HG03439 (cell line): Measurements from ENCODE around the gene HOXC5.
"Not testable (repeated sequence)": the region's sequence is repeated elsewhere in the genome, so short reads cannot be mapped to it uniquely, and the experiment has no call there.

ENCODE experiments used
- ATAC-seq: cut with Tn5 transposase; IDR thresholded peaks from one replicate; pipeline ENCODE4 v1.9.1; 2021; ENCODE audit warnings: mild to moderate bottlenecking, moderate library complexity; ENCODE audit not compliant: unreplicated experiment

Gene HOXC5

DNA sequence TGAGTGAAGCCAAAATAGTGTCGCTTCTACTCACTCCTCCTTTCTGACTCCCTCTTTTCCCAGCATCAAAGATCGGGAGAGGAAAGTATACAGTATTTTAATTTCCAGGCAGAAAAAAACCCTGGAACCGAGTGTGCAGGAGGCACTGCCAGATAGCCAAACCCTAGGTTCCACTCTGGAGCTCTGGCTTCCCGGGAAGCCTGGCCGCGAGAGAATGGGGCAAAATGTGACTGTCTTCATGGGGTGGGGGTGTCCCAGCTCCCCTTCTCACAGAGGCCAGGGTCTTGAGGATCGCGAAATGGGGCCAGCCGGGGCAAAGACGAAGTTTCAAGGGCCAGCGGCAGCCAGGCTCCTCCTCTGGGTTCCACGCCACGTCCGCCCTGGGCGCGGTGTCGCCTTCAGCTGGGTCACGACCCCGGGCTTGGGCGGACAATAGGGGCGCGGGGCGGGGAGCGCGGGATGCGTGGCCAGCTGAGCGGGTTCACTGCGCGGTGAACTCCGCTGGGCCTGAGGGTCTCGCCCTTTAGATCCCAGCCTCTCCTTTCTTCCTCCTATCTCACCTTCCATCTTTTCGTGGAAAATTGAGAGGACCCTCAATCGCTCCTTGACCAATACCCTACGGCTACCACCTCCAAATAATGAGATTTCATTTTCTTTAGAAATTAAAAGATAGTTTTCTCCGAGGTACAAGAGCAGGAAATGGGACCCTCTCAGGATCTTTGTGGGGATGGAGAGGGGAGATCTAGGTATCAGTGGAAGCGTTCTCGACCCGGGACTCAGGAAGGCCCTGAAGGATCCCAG, 27.5 kb downstream of the HOXC5 start:
- no peak for ATAC-seq

DNA sequence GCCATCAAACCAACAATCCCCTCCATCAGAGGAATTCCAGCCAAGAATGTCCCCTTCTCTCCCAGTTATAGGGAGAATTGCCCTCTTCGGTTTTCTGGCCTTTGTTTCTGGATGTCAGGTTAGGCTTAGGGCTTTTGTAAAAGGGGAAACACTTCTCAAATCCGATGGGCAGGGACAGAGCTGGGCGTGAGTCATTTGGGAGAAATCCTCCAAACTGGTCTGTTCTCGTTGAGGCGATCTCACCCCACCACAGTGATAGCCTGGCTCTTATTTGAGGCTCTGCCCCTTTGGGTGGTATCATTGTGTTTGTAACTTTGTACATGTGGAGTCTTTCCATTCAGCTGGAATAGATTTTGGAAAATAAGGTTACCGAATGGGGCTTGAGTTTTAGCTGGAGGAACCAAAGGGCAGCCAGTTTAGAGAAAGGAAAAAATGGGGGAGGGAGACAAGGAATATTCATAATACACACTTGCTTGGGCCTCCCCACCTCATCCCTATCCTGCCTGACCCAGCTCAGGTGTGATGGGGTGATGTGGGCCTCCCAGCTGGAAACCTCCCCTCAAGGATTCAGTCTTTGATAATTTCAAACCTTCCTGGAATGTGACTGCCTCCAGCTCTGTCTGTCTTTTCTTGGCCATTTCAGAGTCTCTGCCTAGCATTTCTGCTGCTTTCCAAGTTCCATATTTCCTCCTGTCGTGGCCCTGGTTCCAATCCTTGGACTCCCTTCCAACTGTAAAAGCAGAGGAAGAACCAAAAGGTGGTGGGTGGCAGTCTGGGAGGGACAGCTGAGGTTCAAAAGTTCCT, 28.3 kb downstream of the HOXC5 start:
- ATAC-seq: no peak

DNA sequence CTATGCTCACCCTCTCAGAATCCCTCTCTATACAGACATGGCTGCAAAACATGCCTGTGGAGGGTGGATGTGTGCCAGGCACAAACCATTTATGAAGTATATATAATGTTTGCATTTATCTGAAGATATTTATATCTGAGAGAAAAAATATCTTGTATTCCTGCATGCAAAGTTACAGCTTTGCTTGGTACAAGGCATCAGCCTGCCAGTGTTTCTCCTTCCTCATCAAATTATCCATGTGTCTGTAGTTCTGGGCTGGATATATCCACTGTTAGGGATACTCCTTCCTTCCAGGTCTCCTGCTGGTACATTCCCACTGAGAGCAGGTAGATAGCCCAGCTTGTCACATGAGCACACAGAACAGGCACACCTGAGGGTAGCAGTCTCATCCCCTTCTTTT, 32.8 kb downstream of the HOXC5 start:
- ATAC-seq: no peak

DNA sequence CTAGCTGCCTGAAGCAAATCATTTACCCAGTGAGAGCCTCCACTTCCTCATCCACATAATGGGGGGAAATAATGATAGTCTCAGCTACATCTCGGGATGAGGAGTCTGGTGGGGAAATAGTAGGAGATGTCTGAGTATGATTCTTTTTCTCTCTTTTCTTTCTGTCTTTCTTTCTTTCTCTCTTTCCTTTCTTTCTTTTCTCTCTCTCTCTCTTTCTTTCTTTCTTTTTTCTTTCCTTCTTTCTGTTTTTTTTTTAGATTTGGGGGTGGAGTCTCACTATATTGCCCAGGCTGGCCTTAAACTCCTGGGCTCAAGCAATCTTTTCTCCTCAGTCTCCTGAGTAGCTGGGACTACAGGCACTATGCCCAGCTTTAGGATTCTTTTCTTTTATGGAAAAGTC, 33.6 kb downstream of the HOXC5 start:
- no peak for ATAC-seq

DNA sequence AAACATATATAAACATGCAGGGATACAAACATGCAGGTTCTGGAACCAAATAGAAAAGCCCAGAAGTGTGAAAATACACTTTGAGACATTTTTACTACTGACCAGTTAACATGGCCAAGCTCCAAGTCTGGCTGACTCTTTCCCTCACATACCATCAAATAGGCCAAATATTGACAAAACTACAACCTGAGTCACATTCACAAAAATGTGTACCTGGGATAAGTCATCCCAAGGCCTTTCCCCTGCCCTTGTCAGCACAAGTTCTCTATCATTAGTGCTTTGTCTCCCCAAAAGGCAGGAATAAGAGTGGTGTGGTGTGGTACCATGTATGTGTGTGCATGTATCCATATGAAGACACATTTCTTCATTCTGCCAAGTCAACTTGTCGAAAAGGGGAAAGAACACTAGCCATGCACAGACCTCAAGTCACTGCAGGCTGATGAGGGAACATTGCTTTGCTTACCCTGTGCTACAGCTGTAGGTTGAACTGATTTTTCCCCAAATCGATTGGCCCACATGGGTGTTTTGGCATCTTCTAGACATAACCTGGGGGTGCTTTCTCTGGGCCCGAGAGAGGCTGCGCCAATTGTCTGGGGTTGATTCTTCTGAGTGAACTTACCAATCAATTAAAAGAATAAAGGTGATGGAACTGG, 35.7 kb downstream of the HOXC5 start:
- no peak for ATAC-seq

DNA sequence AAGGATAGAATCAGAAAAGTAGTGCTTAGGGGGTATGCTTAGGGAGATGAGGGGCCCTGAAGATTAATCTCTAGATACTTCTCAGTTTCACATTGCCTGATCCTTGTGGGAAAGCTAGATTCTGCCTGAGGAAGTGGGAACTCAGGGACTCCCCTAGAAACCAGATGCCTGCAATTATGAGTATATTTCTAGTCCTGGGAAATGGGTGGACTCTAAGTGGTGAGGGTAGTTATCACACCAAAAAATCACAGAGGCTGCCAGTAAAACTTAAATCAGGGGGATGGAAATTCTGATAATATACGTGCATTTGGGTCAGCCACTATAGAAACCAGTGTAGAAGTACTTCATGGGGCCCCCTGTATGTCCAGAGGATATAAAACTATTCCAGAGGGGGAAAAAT, 39.1 kb downstream of the HOXC5 start:
- no peak for ATAC-seq

DNA sequence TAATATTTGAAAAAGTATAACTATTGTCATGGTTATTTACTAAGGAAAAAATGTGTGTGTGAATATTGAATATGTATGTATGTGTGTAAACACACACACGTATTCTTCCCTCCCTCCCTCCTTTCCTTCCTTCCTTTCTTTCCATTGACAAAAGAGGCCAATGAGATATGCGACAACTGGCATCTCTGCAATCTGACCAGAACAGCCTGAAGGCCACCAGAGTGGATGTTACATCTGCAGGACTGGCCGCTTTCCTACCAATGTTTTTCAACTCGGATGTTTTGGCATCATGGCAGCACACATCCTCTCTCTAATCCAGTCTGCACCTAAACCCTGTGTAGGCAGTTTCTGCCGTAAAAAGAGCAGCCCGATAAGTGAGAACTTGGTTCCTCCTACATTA, 41.5 kb downstream of the HOXC5 start:
- no peak for ATAC-seq

DNA sequence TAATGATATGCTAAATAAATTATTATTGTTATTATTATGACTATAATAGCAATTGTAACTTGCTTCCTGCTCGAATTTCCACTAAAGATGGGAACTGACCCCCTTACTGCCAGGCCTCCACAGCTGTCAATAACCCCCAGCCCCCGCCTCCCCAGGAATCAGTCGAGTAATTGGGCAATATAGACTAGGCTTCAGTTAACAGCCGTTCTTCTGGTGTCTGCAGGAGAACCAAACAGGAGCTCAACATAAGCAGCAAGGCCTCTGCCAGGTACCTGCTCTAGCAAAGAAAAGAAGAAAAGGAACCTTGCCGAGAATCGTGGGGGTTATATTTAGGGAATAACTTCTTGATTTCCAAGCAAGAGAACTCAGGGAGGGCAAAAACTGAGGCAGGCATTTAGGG, 42.6 kb downstream of the HOXC5 start:
- ATAC-seq: no peak

DNA sequence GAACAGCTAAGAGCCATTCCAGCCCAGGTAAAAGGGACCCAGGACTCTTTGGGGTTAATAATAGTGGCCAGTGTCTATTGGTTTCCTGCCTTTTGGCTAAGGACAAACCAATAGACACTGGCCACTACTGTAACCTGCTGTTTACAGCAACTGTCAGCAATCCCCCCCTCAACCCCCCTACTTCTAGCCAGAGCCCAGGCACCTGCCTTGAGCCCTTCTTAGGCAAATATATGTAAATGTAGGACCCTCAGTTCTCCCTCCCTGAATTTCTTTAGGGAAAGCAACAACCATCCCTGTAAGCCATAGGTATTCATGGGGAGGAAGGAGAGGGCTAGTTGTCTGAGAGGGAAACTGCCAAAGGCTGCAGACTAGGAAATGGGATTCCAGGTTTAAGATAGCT, 43.1 kb downstream of the HOXC5 start:
- ATAC-seq: no peak

DNA sequence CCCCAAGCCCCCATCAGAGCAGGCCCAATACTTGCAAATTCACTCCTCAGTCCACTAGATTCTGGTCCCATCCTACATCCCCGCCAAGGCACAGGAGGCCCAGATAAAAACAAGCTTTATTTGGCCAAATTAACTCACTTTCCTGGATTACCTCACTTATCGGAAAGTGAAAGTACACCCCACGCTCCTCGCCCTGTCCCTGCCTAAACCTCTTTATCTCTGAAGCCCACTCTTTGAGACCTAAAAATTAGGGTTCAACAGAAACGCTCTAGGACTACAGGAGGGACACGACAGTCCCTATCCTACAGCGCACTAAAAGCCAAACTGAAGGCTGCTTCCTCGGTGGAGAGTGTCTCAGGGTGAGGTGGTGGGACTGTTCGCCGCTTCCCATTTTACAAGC, 45.0 kb downstream of the HOXC5 start:
- ATAC-seq: not testable (repeated sequence)

DNA sequence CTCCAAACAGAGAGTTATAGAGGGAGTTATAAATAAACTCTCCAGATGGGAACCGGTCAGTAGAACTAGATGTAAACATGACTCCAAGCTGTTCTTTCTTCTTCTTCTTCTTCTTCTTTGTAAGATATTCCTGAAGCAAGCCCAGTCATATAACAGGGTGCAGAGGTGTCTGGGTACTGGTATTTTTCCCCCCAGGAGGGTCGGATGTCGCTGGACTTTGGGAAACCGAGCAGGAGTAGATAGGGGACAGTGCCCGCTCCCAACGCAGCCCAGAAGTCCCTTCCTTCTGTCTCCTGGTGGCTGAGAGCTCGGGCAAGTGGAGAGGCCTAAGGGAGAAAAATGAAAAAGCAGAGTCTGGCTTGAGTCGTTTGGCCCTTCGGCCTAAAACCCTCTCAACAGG, 46.3 kb downstream of the HOXC5 start:
- ATAC-seq: not testable (repeated sequence)

DNA sequence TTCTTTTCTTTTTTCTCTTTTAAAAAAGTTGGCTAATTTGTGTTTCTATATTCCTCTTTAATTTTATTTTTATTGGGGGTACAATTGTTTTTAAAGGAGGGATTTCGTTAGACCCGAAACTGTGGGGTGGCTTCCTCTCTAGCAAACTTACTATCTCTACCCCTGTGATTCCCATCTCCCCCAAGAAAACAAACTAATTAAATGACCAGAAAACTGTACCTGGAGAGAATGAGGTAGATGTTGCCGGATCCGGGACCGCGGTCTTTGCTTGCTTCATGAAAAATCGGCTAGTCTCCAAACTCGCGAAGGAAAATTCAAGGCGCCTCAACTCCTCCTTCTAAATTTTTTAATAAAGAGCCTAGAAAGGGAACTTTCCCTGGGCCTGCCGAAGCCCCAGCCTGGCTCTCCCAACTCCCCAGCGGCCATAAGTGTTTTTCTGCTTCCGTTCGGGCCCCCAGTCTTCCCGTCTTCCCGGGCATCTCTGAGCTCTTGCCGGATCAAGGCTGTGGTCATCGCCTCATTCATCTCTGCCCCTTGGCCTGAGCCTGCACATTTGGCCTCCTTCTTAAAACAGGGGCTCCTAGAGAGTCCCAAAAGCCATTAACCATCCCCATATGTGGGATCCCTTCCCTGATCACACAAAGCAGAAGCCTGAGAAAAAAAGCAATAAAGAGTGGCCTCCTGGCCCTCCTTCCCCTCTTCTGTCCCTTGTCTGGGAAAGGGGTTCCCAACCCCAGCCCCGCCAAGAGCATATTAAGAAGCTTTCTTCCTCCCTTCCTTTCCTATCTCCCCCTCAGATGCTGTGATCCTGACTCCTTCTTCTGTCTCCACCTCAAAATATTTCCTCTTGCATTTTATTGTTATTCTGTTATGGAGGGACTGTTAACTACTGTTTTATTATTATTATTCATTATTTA, 47.4 kb downstream of the HOXC5 start:
- ATAC-seq: not testable (repeated sequence)

DNA sequence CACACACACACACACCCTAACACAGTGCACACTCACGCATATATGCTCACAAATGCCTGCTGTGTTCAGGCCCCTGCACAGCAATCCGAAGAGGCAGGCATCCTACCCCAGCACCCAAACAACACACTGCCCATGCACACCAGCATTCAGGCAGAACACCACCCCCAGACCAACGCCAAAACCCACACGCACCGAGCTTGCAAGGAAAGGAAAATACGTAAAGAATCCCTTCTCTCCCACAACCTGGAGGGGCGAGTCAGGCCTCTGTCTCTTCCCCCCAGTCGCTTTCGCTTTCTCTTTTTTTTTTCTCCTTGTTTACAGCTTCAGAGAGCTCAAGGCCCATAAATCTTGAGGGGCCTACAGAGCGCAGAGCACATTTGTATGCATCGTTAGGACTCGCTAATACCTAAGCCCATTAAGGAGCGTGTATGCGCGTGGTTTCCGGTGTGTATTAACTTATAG, 48.2 kb downstream of the HOXC5 start:
- not testable (repeated sequence) for ATAC-seq

DNA sequence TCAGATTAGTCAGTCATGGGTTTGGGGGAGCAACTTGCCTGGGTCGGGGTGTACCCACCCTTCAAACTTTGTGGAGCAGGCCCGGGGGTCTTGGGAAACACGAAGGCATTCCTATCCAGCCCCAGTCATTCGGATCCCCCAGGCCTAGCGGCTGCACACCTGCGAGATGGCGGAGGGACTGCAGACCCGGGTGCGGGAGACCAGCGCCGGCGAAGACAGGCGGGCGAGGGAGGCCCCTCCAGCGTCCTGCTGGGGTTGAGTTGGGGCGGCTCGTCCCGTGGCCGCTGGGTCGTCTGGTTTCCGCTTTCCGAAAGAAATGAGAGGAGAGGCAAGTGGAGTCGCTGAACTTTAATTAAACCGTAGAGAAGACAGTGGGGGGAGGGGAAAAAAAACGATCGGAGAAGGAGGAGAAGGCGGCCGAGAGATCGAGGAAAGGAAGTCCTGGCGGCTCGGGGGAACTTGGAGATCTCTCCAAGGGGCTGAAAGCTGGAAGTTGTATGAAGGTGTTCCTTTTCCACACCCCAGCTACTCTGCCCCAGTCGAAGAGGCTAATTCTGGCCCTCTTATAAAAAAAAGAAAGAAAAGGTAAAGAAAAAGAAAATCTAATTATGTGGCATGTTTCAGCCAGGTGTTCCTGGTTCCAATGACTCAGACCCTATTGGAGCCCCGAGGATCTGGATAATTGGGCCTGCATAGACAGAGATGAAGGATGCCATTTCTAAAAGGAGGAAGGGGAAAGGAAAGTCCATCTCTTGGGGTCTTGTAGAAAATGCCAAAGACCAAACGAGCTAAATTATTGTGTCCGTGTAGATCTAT, 48.9 kb downstream of the HOXC5 start:
- not testable (repeated sequence) for ATAC-seq

DNA sequence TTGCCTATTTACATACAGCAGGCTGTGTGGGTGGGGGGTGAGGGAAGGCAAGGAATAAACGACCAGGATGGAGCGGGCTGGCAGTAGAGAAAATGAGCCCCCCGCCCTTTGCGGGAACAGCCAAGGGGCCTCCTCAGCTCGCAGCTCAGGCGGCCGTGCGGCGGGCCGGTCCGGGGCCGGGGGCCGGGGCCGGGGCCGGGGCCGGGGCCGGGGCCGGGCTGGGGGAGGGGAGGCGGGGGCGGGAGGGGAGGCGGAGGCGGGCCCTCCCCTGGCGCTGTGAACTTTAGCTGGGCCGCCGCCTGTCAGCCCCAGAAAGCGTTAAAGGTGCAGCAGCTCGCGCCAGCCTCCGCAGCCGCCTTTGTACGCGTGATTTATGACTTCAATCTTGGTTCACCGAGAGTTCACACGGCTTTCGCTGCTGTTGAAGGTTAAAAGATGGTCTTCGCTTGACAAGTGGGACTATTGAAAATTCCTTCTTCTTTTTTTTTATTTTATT, 49.6 kb downstream of the HOXC5 start:
- ATAC-seq: no peak
